Measurements from ENCODE around the gene STRBP. TPM values are rescaled to one million over a fixed set of nuclear protein-coding genes. Genes with fewer than 3 reads are reported as not detected.

Gene STRBP
- total and polyA plus RNA-seq, 2 of the 8 experiments (the other 6 are each of a cell fraction or from before 2014, with no cell fraction given), result 29.7 to 105 TPM

- H2BK15ac ChIP-seq (ENCODE audit: low read length), result no peak overlapping the region
- H2AFZ ChIP-seq (ENCODE audit: low read length), result no peak overlapping the region
- no peak overlapping the region for H3K18ac ChIP-seq (ENCODE audit: extremely low read depth, low read length)
- H3K4me3 ChIP-seq (ENCODE audit: extremely low read depth in 1 of 4, insufficient read depth in 2 of 4, low read depth in 3 of 4, low read length in 4 of 4), result no peak overlapping the region
- H3K4me2 ChIP-seq (ENCODE audit: insufficient read depth in 1 of 2, low read depth in 2 of 2, low read length in 2 of 2), result no peak overlapping the region
- no peak for DNase-seq (ENCODE audit: low read depth in 1 of 2, low spot score in 2 of 2)
- no peak overlapping the region for H3K14ac ChIP-seq (ENCODE audit: insufficient read length)
- H2BK12ac ChIP-seq (ENCODE audit: low read depth, low read length), result no peak overlapping the region
- H3K23ac ChIP-seq (ENCODE audit: insufficient read length), result no peak overlapping the region
- no peak overlapping the region for H2BK120ac ChIP-seq (replicated peaks; ENCODE audit: low read depth, low read length)
- no peak overlapping the region for H2BK20ac ChIP-seq (ENCODE audit: low read length)
- no peak overlapping the region for H4K8ac ChIP-seq (ENCODE audit: extremely low read depth, insufficient read depth, low read length)
- peaks cover 0 to 73% of the 10 kb centered on the region in 2 experiments; a peak in 2 of 4 replicates for H3K79me2 ChIP-seq (ENCODE audit: control insufficient read depth in 1 of 2, insufficient read depth in 2 of 2, low read length in 2 of 2)
- no peak overlapping the region for H4K5ac ChIP-seq (ENCODE audit: insufficient read length, low read depth, low read length)
- 83% methylated on average over 4 of the region's 4 CpGs; no CpG with 5 or more reads in 1 of the 2 experiments for WGBS, 2 experiments (ENCODE audit: extremely low coverage in 1 of 2, insufficient coverage in 1 of 2, insufficient read length in 1 of 2, insufficient replicate concordance in 2 of 2, low coverage in 1 of 2, low lambda C conversion rate in 2 of 2, missing lambda C conversion rate in 1 of 2)
- no peak overlapping the region for H3K56ac ChIP-seq (replicated peaks; ENCODE audit: insufficient read length, low read depth, low read length)
- TF ChIP-seq CHD2 (IDR thresholded peaks at IDR 0.05; ENCODE audit: low read length) (no peak), USF2 (IDR thresholded peaks at IDR 0.05; ENCODE audit: low read length) (no peak)
- no peak overlapping the region for H3K4ac ChIP-seq (replicated peaks; ENCODE audit: insufficient read length, low read depth, low read length)
- FAIRE-seq, result no peak
- CTCF ChIA-PET (ENCODE audit: partially characterized antibody), result interaction anchor here (0.6 to 1.7 kb wide), 17 partner anchors 10 to 234 kb away, joined by 3 to 9 read pairs (median 4); no protein-coding TSS in a partner anchor
- POLR2A ChIA-PET (ENCODE audit: partially characterized antibody), result interaction anchor here (0.6 to 1.0 kb wide), 4 partner anchors 9 to 124 kb away, joined by 3 to 4 read pairs (median 4); no protein-coding TSS in a partner anchor
- no peak overlapping the region for H4K91ac ChIP-seq (replicated peaks; ENCODE audit: insufficient read length, low read length)
- no peak overlapping the region for H2BK5ac ChIP-seq (ENCODE audit: low read depth, low read length)
- no peaks in the 10 kb centered on the region for H3K27me3 ChIP-seq (replicated peaks in 1 of 4; ENCODE audit: control insufficient read depth in 3 of 4, extremely low read depth in 1 of 4, insufficient read depth in 3 of 4, low read length in 3 of 4)
- H3K9ac ChIP-seq (replicated peaks in 1 of 4; ENCODE audit: extremely low read depth in 1 of 4, low read depth in 3 of 4, low read length in 3 of 4), result no peak overlapping the region
- H3K36me3 ChIP-seq (ENCODE audit: control insufficient read depth in 2 of 4, insufficient read depth in 4 of 4, low read length in 3 of 4), result no peaks in the 10 kb centered on the region
- H4K20me1 ChIP-seq (replicated peaks in 1 of 2; ENCODE audit: control insufficient read depth in 1 of 2, insufficient read depth in 2 of 2, low read length in 2 of 2), result peaks cover 0 to 3% of the 10 kb centered on the region in 2 experiments
- no peaks in the 10 kb centered on the region; the same call in 1 of the 2 replicates for H3K79me1 ChIP-seq (ENCODE audit: low read depth, low read length)
- no peak overlapping the region for H3K27ac ChIP-seq (ENCODE audit: low read depth, low read length)
- H2AK5ac ChIP-seq (ENCODE audit: low read depth, low read length), result no peak overlapping the region
- H3K4me1 ChIP-seq (replicated peaks in 1 of 4; ENCODE audit: control insufficient read depth in 3 of 4, insufficient read depth in 4 of 4, low read length in 3 of 4), result peaks cover 0 to 3% (median 1%) of the 10 kb centered on the region in 4 experiments; a peak in 3 of 7 replicates
- no peaks in the 10 kb centered on the region for H3K23me2 ChIP-seq (ENCODE audit: low read depth, low read length)
- no peaks in the 10 kb centered on the region for H3K9me3 ChIP-seq (ENCODE audit: insufficient read depth in 2 of 2, low read depth in 1 of 2, low read length in 1 of 2)
These were observed 42.4 kb downstream of the STRBP start for GRCh38 chr9:123225995-123226394.

All from H1 (cell line).